ENCODE data around the gene ZNF646.

The ZNF646 gene

DNA sequence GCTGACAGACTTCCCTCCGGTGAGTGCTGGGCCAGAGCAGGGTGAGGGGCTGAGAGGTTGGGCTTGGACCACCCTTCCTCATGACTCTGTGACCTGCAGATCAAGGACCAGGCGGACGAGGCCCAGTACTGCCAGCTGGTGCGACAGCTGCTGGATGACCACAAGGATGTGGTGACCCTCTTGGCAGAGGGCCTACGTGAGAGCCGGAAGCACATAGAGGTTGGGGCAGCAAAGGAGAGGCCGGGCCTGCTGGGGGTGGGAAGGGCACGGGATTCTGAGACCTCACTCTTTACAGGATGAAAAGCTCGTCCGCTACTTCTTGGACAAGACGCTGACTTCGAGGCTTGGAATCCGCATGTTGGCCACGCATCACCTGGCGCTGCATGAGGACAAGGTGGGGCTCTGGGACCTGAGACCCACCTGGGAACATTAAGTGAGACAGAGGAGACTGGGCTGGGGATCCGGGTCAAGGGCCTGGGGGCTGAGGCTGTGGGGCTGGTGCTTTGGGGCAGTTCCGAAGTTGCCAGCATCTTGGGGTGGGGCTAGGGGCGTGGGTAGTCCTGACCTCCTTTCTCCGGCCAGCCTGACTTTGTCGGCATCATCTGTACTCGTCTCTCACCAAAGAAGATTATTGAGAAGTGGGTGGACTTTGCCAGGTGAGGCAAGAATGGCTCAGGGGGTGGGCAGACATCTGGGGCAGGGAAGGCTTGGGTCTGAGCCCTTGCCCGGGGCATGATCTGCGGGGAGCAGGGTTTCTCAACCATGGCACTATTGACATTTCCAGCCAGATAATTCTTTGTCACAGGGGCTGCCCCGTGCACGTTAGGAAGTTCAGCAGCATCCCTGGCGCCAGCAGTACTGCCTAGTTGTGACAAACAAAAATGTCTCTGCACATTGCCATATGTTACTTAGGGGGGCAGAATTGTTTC, 36.1 kb downstream of the ZNF646 start:
- DNase-seq, result no peak

DNA sequence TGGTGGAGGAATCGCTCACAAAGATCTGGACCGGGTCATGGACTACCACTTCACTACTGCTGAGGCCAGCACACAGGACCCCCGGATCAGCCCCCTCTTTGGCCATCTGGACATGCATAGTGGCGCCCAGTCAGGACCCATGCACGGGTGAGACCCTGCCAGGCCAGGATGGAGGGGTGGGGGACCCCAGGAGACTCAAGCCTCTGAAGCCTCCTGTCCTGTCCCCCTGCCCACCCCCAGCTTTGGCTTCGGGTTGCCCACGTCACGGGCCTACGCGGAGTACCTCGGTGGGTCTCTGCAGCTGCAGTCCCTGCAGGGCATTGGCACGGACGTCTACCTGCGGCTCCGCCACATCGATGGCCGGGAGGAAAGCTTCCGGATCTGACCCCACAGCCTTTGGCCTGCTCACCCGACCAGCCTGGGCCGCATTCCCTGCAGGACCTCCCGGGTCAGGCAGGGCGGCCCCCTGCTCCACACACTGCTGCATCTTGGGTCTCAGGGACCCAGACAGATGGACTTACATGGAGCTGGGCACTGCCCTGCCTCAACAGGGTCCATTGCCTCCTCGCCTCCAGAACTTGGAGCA, 37.8 kb downstream of the ZNF646 start:
- DNase-seq, result no peak

DNA sequence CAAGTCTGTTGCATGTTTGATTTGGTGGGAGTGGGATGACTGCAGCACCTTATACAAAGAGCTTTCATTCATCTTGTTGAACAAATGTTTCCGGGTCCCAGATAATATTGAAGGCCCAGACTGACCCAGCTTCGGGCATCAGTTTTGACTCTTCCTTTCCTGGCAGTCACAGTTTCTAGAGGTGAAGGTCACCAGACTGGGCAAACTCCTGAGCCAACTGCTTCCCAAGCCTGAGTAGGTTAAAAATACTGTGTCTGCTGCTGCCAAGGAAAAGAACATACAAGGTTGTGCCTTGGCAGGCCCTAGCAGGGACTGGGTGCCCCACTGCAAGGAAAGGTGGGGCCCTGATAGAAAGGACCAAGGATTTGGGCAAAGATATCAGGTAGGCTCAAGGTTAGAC, 38.5 kb downstream of the ZNF646 start:
- DNase-seq, result no peak

DNA sequence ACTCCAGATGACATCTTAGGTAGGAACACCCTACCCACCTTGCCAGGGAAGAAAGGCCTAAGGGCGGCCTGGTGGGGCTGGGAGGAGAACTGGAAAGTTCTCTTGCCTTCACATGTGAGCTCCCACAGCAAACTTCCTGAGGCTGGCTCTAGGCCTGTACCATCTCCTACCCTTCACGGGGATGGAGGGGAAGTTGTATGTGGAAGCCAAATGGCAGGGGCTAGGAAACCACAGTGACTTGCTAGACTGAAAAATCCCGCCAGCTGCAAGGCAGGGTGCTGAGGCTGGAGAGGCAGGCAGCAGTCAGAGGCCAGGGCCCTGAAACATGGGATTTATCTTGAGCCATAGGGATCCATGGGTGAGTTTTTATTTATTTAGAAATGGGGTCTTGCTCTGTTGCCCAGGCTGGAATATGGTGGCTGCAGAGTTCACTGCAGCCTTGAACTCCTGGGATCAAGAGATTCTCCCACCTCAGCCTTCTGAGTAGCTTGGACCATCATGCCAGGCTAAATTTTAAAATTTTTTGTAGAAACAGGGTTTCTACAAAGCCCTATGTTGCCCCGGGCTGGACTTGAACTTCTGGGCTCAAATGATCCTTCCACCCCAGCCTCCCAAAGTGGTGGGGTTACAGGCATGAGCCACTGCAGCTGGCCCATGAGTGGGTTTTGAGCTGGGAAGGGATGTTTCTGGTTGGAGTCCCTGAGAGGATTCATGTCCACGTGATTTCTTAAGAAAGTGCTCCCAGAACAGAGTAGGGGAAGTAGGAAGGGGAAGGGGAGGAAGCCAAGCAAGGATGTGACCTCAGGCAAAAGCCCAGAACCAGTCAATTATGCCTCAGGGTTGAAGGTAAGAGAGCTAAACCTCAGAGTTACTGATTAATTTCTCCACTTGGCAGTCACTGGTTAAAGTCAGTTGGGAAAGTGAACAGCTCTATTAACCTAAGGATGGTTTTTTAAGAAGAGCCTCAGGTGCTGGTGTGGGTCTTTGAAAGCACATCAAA, 39.2 kb downstream of the ZNF646 start:
- DNase-seq, result no peak

DNA sequence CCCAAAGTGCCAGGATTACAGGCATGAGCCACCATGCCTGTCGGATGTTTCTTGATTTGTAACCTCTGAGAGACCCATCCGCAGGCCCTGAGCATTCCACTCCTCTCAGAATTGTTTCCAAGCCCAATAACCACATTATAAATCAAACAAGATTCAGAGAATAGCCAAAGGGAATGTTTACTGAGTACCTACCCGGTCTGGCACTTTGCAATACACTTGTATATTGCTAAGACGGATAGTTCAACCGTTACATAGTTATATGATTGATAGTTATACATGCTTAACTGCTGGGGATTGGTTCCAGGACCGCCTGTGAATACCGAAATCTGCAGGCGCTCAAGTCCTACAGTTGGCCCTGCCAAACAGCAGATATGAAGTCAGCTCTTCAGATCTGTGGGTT, 40.2 kb downstream of the ZNF646 start:
- DNase-seq, result no peak

DNA sequence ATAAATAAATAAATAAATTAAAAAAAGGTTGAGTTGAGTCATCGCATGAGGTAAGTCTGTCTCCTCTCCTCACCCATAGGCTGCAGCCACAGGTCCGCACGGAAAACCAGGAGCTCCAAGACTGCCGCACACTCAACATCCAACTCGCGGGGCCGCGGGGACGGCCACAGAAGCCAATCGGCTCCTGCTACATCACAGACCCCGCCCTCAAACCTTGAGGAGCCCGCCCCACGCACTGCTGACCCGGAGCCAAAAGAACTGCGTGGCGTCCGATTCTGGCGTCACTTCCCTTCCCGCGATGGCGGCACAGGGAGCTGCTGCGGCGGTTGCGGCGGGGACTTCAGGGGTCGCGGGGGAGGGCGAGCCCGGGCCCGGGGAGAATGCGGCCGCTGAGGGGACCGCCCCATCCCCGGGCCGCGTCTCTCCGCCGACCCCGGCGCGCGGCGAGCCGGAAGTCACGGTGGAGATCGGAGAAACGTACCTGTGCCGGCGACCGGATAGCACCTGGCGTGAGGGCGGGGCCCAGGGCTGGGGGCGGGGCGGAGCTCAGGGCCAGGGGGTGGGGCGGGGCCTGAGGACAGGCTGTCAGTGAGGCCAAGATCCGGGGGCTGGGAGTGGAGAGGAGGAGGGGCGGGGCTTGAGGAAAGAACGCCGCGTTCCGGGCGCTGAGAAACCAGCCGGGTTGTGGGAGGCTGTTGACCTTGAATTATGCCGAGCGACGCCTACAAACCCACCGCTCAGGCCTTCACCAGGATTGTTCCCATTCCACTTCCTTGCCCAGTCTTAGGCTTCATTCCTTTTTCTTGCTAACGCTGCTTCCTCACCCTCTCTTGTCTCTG, 43.4 kb downstream of the ZNF646 start, which contains the start of gene KAT8:
Gene KAT8 (plus strand): TSS at position 281 of the 839 bp plus-strand sequence. CDS start 18 bp downstream, at position 299.
- DNase-seq, result peak; percentile 94

DNA sequence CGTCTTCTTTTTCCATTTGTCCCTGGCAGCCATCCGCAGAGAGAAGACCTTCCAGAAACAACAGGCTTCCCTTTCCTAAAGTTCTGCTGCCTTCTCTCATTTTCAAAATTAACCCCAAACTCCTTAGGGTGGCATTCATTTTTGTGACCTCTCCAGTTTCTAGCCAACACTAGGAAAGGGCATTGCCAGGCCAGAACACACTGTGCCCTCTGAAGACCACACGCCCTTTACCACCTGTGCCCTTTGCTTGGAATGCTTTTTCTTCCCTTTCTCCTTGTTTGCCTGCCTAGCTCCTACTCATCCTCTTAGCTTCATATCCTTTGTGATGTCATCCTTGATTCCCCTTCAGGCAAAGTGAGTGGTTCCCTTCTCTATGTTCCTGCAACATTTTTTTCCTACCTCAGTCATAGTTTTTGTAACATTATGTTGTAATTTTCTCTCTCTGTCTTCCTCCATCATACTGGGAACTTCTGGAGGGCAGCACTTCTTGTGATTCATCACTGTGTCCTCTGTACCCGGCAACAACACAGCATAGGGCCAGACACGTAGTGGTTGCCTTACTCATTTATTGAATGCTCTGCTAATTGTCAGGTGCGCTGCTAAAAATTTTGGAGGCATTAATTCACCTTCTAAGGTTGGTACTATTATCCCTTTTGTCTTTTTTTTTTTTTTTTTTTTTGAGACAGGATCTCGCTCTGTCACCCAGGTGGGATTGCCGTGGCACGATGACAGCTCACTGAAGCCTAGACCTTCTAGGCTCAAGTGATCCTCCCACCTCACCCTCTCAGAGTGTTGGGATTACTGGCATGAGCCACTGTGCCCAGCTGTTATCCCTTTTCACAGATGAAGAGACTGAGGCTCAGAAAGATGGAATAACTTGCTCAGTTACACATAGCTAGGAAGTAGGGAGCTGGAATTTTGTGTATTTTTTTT, 44.3 kb downstream of the ZNF646 start:
- DNase-seq, result no peak

DNA sequence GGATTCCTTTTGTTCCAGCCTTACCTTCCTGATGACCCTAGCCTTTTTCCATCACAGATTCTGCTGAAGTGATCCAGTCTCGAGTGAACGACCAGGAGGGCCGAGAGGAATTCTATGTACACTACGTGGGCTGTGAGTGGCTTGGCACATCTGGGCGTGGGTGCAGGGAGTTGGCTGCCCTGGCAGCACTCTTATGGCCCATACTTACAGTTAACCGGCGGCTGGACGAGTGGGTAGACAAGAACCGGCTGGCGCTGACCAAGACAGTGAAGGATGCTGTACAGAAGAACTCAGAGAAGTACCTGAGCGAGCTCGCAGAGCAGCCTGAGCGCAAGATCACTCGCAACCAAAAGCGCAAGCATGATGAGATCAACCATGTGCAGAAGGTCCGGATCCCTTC, 45.9 kb downstream of the ZNF646 start:
- no peak for DNase-seq

DNA sequence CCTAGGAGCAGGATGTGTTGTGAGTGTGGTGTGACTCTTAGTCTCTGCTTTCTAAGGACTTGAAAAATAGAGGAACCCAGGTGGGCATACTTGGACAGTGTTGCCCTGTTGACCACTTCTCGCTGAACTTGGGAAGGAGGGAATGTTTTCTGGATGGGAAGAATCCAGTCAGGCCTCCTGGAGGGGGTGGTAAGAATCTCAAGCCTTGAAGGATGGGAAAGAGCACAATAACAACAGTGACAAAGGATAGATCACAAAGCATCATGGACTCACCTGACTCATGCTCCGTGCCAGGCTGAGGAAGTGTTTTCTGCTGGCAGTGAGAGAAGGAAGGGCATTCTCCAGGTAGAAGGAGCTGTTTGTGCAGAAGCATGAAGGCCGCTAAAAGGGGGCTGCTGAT, 51.6 kb downstream of the ZNF646 start:
- DNase-seq, result no peak

DNA sequence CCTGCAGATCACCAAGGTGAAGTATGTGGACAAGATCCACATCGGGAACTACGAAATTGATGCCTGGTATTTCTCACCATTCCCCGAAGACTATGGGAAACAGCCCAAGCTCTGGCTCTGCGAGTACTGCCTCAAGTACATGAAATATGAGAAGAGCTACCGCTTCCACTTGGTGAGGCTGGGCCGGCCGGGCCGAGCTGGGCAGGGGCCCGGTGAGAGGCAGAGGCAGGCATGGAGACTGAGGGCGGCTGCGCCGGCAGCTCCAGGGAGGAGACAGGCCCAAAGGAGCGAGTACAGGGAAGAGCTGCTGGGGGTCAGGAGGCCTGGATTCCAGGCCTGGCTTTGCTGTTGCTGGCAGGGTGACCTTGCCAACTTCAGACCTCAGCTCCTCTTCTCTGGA, 53.0 kb downstream of the ZNF646 start:
- DNase-seq, result no peak

DNA sequence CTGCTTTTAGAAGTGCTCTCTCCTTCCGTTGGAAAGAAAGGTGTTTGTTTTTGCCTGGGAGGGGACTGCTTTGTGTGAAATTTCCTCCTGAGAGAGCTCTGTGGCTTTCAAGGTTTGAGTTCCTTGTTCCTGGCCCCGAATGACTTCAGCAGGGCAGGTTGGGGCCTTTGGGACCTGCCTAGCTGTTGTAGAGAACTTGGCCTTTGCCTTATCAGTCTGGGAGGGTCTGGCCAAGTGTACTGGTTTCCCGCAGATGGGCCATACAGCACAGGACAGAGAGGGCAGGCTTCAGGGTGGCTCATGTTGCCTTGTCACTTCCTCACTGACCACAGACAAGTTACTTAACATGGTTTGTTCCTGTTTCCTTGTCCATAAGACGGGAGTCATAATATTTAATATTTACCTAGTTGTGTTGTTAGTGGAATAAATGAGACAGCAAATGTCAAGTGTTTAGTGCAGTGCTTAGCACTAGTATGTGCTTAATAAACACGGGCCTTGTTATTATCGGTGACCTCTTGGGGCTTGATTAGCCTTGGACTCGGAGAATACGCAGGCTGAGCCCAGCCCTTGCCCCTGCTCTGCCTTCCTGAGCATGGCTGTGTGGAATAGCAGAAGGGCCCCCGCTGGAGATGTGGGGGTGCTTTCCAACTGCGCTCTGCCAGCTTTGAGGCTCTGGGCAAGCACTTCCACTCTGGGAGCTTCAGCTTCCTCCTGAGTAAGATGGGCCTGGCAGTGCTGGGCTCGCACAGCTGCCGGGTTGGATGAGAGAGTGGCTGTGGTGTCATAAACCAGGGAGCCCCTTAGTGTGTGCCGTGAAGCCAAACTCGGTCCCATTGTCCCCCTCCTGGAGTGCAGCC, 54.7 kb downstream of the ZNF646 start:
- DNase-seq, result no peak

DNA sequence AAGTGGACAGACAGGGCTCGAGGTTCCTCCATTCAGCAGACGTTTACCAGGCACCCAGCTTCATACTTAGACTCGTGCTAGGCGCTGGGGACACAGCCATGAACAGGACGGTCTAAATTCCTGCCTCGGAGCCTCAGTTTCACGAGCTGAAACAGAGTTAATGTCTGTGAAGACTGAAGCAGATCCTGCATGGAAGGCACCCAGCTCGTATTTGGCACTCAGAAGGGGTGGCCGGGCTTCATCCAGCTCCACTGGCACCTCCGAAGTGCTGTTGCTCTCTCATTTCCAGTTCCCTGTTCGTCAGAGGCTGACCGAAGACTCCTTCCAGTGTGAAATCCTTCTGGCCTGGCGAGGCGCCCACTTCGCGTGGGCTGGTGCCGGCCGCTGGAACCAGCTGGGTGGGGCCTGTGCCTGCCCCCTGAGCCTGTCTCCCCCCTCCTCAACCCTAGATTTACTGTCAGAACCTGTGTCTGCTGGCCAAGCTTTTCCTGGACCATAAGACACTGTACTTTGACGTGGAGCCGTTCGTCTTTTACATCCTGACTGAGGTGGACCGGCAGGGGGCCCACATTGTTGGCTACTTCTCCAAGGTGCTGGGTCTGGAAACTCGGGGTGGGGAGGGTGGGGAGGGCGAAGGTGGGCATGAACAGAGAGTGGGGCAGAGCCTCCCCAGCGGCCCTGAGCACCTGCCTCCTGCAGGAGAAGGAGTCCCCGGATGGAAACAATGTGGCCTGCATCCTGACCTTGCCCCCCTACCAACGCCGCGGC, 55.5 kb downstream of the ZNF646 start:
- no peak for DNase-seq

DNA sequence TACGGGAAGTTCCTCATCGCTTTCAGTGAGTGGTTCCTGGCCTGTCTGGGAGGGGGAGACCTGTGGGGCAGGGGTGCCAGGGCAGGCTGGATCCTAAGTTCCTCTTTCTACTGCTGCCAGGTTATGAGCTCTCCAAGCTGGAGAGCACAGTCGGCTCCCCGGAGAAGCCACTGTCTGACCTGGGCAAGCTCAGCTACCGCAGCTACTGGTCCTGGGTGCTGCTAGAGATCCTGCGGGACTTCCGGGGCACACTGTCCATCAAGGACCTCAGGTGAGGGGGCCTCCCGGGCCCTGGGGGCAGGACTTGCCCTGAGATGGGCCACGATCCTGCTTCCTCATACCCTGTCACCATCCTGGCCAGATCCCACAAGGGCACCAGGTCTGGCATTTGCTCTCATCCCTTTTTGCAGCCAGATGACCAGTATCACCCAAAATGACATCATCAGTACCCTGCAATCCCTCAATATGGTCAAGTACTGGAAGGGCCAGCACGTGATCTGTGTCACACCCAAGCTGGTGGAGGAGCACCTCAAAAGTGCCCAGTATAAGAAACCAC, 56.2 kb downstream of the ZNF646 start:
- no peak for DNase-seq

DNA sequence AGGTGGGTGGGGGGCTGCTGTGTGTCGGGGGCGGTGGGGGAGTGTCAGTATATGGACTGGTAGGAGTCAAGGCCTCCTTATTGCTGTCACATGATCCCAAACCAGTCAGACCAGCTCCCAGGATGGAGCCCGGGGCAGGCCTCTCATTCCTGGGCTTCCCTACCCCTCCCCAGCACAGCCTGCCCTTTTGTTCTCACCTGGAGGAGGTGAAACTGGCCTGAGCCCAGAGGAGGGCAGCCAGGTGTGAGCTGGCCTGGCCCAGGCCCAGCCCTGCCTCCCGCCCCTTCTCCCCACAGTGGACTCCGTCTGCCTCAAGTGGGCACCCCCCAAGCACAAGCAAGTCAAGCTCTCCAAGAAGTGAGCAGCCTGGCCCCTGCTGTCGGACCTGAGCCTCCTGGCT, 56.7 kb downstream of the ZNF646 start:
- DNase-seq, result no peak

DNA sequence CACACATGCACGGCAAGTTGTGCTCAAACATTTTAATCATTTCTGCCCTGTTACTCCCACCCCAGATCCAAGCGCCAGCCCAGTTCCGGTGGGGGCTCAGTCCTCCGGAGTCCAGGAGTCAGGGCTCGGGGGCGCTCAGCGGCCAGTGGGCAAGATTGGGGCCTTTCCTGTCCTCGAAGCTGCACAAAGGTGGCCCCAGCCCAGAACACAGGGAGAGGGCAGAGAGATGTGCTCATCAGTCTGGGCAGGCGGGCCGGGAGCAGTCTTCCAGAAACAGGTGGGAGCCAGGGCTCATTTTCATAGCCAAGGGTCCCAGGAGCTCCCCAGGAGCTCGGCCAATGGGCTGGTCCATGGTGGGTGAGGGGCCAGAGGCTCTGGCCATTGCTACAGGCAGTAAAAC, 57.2 kb downstream of the ZNF646 start:
- no peak for DNase-seq

DNA sequence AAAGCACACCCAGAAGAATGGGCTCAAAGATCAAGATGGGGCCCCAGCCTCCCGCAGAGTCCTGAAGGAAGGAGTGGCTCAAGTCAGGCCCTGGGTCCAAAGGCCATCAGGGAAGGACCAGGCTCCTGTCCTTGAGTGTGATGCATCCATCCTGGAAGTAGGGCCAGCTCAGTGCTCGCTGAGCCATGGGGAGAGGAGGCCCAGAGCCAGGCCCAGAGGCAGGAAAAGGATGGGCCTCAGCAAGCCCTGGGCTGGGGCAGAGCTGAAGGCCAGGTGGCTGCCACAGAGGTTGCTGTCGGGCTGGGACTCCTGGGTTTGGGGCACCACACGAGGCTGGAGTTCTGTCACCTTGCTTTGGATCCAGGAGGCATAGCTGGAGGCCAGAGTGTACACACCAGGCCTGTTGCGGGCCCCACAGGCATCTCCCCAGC, 57.6 kb downstream of the ZNF646 start:
- DNase-seq, result no peak

DNA sequence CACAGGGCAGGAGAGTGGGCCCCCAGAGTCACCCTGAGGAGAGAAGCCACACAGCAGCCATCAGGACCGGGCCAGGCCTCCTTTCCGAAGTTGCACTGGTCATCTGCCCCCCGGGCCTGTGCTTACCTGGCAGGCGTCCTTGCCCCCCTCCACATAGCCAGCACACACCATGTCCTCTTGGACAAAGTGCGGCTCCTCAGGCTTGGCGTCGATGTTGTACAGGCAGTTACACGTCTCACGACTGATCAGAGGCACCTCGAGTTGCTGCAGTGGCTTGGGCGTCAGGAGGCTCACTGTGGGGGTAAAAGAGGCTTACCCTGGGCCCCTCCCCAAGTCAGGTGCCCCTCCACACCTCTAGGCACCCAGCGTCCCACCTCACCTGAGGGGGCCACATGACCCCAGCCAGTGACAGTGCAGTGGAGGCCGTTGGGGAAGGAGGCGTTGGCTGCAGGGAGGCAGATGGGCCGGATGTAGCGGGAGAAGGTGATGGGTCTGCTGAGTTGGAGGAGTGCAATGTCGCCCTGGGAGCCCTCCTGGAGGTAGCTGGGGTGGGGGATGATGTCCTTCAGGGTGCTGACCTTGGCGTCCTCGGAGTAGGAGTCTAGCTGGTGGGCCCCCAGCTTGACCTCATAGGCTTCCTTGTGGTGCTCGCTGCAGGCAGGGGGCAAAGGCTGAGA, 58.2 kb downstream of the ZNF646 start:
- DNase-seq, result no peak

DNA sequence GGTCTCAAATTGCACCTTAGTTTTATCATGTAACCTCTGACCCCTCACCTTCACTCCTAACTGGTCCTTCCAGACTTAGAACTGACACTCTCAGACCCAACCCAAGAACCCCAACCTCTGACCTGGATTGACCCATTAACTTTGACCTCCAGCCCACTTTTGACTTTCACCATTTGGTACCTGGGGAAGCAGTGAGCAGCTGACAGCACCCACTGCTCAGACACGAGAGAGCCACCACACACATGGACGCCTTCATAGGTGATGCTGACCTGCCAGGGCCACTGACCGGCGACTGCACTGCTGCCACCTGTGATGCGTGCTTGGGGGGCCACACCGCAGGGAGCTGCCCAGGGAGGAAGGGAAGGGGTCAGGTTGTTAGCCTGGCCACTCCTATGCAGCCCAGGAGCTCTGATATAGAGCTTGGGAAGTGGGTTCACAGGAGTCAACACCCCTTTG, 58.9 kb downstream of the ZNF646 start:
- no peak for DNase-seq
